ENCODE results near the gene PDPN. TPM values are rescaled to one million over a fixed set of nuclear protein-coding genes. Genes with fewer than 3 reads are reported as not detected.

The PDPN gene
- total RNA-seq, 1 experiment from 2014 or later = not detected

DNA sequence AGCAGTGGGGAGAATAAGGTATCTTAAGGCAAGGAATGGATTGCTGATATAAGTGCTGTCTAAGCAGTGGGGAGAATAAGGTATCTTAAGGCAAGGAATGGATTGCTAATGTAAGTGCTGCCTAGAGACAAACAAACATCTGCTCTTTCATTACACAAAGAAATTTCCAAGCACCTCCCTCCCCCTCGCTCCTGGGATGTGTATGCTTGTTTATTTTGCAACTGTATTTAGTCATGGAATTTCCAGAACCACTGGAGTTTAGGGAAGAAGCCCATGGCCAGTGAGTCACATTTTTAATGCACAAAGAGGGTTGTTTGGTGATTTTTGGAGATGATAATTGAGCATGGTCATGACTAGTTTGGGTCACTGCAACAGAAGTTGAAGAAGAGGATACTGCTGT lies 21.5 kb downstream of the PDPN start:
- Histone ChIP-seq H3K4me3 (replicated peaks in 1 of 2; ENCODE audit: low read depth in 1 of 2, low read length in 2 of 2) (no peak overlapping the region), H4K20me1 (ENCODE audit: insufficient read depth) (no peaks in the 10 kb centered on the region), H2AFZ (ENCODE audit: low read depth, low read length, poor library complexity, severe bottlenecking) (no peak overlapping the region), H3K27me3 (ENCODE audit: insufficient read depth, low read length) (no peaks in the 10 kb centered on the region), H3K79me2 (ENCODE audit: insufficient read depth, low read length) (no peaks in the 10 kb centered on the region), H3K9me2 (ENCODE audit: insufficient read depth) (no peaks in the 10 kb centered on the region), H3K36me3 (ENCODE audit: control insufficient read depth in 1 of 2, insufficient read depth in 2 of 2, low read length in 2 of 2) (no peaks in the 10 kb centered on the region), H3K9ac (ENCODE audit: low read length) (no peak overlapping the region), H3K27ac (ENCODE audit: low read depth, low read length) (no peak overlapping the region), H3K4me1 (ENCODE audit: control insufficient read depth in 1 of 2, insufficient read depth in 2 of 2, low read length in 2 of 2) (no peaks in the 10 kb centered on the region), H3K4me2 (ENCODE audit: low read length) (no peak overlapping the region), H3K9me3 (ENCODE audit: control insufficient read depth in 1 of 2, insufficient read depth in 1 of 2, low read depth in 1 of 2, low read length in 2 of 2) (no peaks in the 10 kb centered on the region)
- TF ChIP-seq ZNF274 (IDR thresholded peaks at IDR 0.05; ENCODE audit: low read depth, low read length) (no peak), SP1 (IDR thresholded peaks at IDR 0.05; ENCODE audit: low read depth) (no peak), POLR2AphosphoS5 (IDR thresholded peaks at IDR 0.05; ENCODE audit: low read depth, low read length) (no peak), FOSL1 (IDR thresholded peaks at IDR 0.05; ENCODE audit: low read depth) (no peak), SRF (IDR thresholded peaks at IDR 0.05; ENCODE audit: low read depth) (no peak), CEBPB (IDR thresholded peaks at IDR 0.05; ENCODE audit: low read depth) (no peak)
- TF ChIP-seq, protein P1, sequence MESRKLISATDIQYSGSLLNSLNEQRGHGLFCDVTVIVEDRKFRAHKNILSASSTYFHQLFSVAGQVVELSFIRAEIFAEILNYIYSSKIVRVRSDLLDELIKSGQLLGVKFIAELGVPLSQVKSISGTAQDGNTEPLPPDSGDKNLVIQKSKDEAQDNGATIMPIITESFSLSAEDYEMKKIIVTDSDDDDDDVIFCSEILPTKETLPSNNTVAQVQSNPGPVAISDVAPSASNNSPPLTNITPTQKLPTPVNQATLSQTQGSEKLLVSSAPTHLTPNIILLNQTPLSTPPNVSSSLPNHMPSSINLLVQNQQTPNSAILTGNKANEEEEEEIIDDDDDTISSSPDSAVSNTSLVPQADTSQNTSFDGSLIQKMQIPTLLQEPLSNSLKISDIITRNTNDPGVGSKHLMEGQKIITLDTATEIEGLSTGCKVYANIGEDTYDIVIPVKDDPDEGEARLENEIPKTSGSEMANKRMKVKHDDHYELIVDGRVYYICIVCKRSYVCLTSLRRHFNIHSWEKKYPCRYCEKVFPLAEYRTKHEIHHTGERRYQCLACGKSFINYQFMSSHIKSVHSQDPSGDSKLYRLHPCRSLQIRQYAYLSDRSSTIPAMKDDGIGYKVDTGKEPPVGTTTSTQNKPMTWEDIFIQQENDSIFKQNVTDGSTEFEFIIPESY (IDR thresholded peaks at IDR 0.05; ENCODE audit: extremely low read depth, insufficient replicate concordance, low read length) = no peak
- ChIA-PET CTCF (no interaction called here), POLR2A (no interaction called here), RAD21 (ENCODE audit: low non-redundant PET in 1 of 2, low total read pairs in 2 of 2, uncharacterized antibody in 2 of 2, unreplicated experiment in 2 of 2) (no interaction called here)
- no TSS peak for BruUV-seq (replicated peaks)
- DNase-seq (ENCODE audit: low read depth, low spot score) (no peak), ATAC-seq (no peak)
- intact Hi-C loops (cut with micrococcal nuclease) = no loop called here

DNA sequence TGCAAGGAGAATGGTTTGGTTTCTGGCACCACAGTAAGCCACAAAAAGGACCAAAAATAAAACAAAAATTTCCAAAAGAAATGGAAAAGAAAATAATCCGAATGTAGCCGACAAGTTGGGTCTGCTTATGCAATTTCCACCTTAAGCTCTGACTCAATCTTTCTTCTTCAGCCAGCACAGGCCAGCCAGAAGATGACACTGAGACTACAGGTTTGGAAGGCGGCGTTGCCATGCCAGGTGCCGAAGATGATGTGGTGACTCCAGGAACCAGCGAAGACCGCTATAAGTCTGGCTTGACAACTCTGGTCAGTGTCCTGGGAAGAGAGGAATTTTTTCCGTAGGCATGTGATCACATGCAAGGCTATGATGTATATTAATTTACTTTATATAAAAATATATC lies 23.4 kb downstream of the PDPN start:
- DNase-seq (ENCODE audit: low read depth, low spot score) (no peak), ATAC-seq (no peak)
- no peak overlapping the region for H3K4me3 ChIP-seq (replicated peaks in 1 of 2; ENCODE audit: low read depth in 1 of 2, low read length in 2 of 2)
- H3K27me3 ChIP-seq (ENCODE audit: insufficient read depth, low read length) = no peaks in the 10 kb centered on the region
- H3K9ac ChIP-seq (ENCODE audit: low read length) = no peak overlapping the region
- no peaks in the 10 kb centered on the region for H3K79me2 ChIP-seq (ENCODE audit: insufficient read depth, low read length)
- TF ChIP-seq SP1 (IDR thresholded peaks at IDR 0.05; ENCODE audit: low read depth) (no peak), YY1 (IDR thresholded peaks at IDR 0.05; ENCODE audit: extremely low read depth, insufficient replicate concordance, low read depth, low read length) (no peak), POLR2AphosphoS5 (IDR thresholded peaks at IDR 0.05; ENCODE audit: low read depth, low read length) (no peak), EZH2 (IDR thresholded peaks at IDR 0.05) (no peak), SRF (IDR thresholded peaks at IDR 0.05; ENCODE audit: low read depth) (no peak), ZNF274 (IDR thresholded peaks at IDR 0.05; ENCODE audit: low read depth, low read length) (no peak), CEBPB (IDR thresholded peaks at IDR 0.05; ENCODE audit: low read depth) (no peak), EZH2phosphoT487 (IDR thresholded peaks at IDR 0.05; ENCODE audit: borderline replicate concordance) (no peak), ZFX (IDR thresholded peaks at IDR 0.05) (no peak), FOSL1 (IDR thresholded peaks at IDR 0.05; ENCODE audit: low read depth) (no peak), CBX3 (IDR thresholded peaks at IDR 0.05; ENCODE audit: low read depth) (no peak)
- TF ChIP-seq, protein P2, sequence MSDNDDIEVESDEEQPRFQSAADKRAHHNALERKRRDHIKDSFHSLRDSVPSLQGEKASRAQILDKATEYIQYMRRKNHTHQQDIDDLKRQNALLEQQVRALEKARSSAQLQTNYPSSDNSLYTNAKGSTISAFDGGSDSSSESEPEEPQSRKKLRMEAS (IDR thresholded peaks at IDR 0.05) = no peak
- TF ChIP-seq, protein P3, sequence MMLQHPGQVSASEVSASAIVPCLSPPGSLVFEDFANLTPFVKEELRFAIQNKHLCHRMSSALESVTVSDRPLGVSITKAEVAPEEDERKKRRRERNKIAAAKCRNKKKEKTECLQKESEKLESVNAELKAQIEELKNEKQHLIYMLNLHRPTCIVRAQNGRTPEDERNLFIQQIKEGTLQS (IDR thresholded peaks at IDR 0.05) = no peak
- TF ChIP-seq, protein P1 (IDR thresholded peaks at IDR 0.05; ENCODE audit: extremely low read depth, insufficient replicate concordance, low read length) = no peak
- H3K9me2 ChIP-seq (ENCODE audit: insufficient read depth) = no peaks in the 10 kb centered on the region
- no peak overlapping the region for H3K4me2 ChIP-seq (ENCODE audit: low read length)
- H3K27ac ChIP-seq (ENCODE audit: low read depth, low read length) = no peak overlapping the region
- RAD21 ChIA-PET (ENCODE audit: low non-redundant PET in 1 of 2, low total read pairs in 2 of 2, uncharacterized antibody in 2 of 2, unreplicated experiment in 2 of 2) = no interaction called here
- POLR2A ChIA-PET = no interaction called here
- CTCF ChIA-PET = no interaction called here
- no peaks in the 10 kb centered on the region for H4K20me1 ChIP-seq (ENCODE audit: insufficient read depth)
- no peaks in the 10 kb centered on the region for H3K36me3 ChIP-seq (ENCODE audit: control insufficient read depth in 1 of 2, insufficient read depth in 2 of 2, low read length in 2 of 2)
- intact Hi-C loops (cut with micrococcal nuclease) = no loop called here
- H3K9me3 ChIP-seq (ENCODE audit: control insufficient read depth in 1 of 2, insufficient read depth in 1 of 2, low read depth in 1 of 2, low read length in 2 of 2) = no peaks in the 10 kb centered on the region
- no peaks in the 10 kb centered on the region for H3K4me1 ChIP-seq (ENCODE audit: control insufficient read depth in 1 of 2, insufficient read depth in 2 of 2, low read length in 2 of 2)
- H2AFZ ChIP-seq (ENCODE audit: low read depth, low read length, poor library complexity, severe bottlenecking) = no peak overlapping the region
- no TSS peak for BruUV-seq (replicated peaks)

Measured in HCT116 (cell line).